ENCODE results near the gene CCL22. TPM values are rescaled to one million over a fixed set of nuclear protein-coding genes. Genes with fewer than 3 reads are reported as not detected.

CCL22 gene, protein sequence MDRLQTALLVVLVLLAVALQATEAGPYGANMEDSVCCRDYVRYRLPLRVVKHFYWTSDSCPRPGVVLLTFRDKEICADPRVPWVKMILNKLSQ
- total RNA-seq (1.3 TPM), polyA plus RNA-seq (ENCODE audit: insufficient read depth, low read depth, low replicate concordance) (not detected)
- long read RNA-seq, donor 1, result 0 reads
- long read RNA-seq, donor 2, result 0 reads
- long read RNA-seq, donor 3, result 0 reads
- long read RNA-seq, donor 4, result 0 reads
- long read RNA-seq, donor 5, result 0 reads
- long read RNA-seq, donor 6, result 0 reads
- long read RNA-seq, donor 7, result 0 reads
- long read RNA-seq, donor 8, result 0 reads
- long read RNA-seq, donor 9, result 0 reads
- long read RNA-seq, donor 10, result 0 reads

DNA sequence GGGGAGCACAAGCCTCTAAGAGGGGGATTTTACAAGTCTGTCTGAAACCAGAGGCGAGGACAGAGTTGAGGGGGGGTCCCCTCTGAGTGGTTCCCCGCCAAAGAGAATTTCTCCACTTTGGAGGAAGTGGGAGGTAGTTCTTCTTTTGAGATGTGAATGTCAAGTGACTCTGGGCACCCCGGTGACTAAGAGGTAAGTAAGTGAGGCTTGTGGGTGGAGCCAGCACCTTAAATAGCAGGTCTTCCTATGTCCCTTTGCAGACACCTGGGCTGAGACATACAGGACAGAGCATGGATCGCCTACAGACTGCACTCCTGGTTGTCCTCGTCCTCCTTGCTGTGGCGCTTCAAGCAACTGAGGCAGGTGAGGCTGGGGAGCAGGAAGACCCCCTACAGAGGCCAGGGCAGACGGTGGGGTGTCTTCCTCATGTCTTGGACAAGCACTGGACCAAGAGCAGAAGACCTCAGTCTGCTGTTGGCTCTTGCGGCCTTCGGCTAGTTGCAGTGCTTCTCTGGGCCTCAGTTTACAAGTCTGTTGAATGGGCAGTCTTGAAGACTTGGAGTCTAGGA is at the start of gene CCL22:
Gene CCL22, plus strand, starts transcription at position 257 of the 569 bp plus-strand sequence. Its CDS starts 34 bp downstream, at position 291.
- Histone ChIP-seq H3K27me3 (ENCODE audit: control insufficient read depth, insufficient read depth, low read length) (no peaks in the 10 kb centered on the region), H3K4me3 (ENCODE audit: low read length in 3 of 3) (no peak within 1 kb of the TSS), H3K9ac (ENCODE audit: low read length in 3 of 3) (no peak within 1 kb of the TSS), H3K27ac (ENCODE audit: low read depth in 2 of 2, low read length in 2 of 2) (no peak within 1 kb of the TSS), H3K4me1 (ENCODE audit: control insufficient read depth in 2 of 3, insufficient read depth in 2 of 3, low read depth in 1 of 3, low read length in 3 of 3) (peaks cover 0 to 5% (median 2%) of the 10 kb centered on the region in 3 donors), H3K36me3 (ENCODE audit: control insufficient read depth in 2 of 3, insufficient read depth in 3 of 3, low read length in 3 of 3) (no peaks in the 10 kb centered on the region), H3K9me3 (ENCODE audit: control insufficient read depth in 2 of 3, insufficient read depth in 1 of 3, low read length in 3 of 3) (no peaks in the 10 kb centered on the region)
- no peak for FAIRE-seq
- TF ChIP-seq, protein P1, sequence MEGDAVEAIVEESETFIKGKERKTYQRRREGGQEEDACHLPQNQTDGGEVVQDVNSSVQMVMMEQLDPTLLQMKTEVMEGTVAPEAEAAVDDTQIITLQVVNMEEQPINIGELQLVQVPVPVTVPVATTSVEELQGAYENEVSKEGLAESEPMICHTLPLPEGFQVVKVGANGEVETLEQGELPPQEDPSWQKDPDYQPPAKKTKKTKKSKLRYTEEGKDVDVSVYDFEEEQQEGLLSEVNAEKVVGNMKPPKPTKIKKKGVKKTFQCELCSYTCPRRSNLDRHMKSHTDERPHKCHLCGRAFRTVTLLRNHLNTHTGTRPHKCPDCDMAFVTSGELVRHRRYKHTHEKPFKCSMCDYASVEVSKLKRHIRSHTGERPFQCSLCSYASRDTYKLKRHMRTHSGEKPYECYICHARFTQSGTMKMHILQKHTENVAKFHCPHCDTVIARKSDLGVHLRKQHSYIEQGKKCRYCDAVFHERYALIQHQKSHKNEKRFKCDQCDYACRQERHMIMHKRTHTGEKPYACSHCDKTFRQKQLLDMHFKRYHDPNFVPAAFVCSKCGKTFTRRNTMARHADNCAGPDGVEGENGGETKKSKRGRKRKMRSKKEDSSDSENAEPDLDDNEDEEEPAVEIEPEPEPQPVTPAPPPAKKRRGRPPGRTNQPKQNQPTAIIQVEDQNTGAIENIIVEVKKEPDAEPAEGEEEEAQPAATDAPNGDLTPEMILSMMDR (IDR thresholded peaks at IDR 0.05; ENCODE audit: borderline replicate concordance, extremely low read depth, insufficient read depth), result no peak
- intact Hi-C loops (cut with DNase I), result no loop called here
- DNase-seq, result peak in 2 of 5 donors; percentile 18 to 44

DNA sequence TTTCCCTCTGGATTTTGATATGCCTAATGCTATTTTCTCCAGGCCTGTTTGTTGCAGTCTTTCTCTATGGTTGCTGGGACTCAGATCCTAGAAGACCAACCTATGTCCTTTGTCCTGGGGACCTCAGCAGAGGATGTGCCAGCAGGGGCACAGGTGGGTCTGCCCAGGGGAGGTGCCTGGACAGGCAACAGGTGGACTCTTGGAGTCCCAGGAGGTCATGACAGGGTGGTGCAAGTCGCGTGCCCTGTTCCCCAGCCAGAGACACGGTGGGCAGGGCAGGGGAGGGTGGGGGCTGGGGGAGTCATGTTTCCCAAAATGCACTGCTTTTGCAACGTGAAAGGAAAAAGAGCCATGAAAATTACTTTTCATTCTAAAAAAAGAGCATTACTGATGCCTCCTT is 47.8 kb upstream of the CCL22 start:
- no peaks in the 10 kb centered on the region for H3K27me3 ChIP-seq (ENCODE audit: control insufficient read depth, insufficient read depth, low read length)
- DNase-seq (no peak), FAIRE-seq (no peak)
- H3K9ac ChIP-seq (ENCODE audit: low read length in 3 of 3), result no peak overlapping the region
- H3K27ac ChIP-seq (ENCODE audit: low read depth in 2 of 2, low read length in 2 of 2), result peak overlapping the region in 1 of 2 donors; percentile 15
- H3K36me3 ChIP-seq (ENCODE audit: control insufficient read depth in 2 of 3, insufficient read depth in 3 of 3, low read length in 3 of 3), result no peaks in the 10 kb centered on the region
- intact Hi-C loops (cut with DNase I), result no loop called here
- no peak overlapping the region for H3K4me3 ChIP-seq (ENCODE audit: low read length in 3 of 3)
- H3K9me3 ChIP-seq (ENCODE audit: control insufficient read depth in 2 of 3, insufficient read depth in 1 of 3, low read length in 3 of 3), result no peaks in the 10 kb centered on the region
- TF ChIP-seq, protein P1 (IDR thresholded peaks at IDR 0.05; ENCODE audit: borderline replicate concordance, extremely low read depth, insufficient read depth), result no peak
- H3K4me1 ChIP-seq (ENCODE audit: control insufficient read depth in 2 of 3, insufficient read depth in 2 of 3, low read depth in 1 of 3, low read length in 3 of 3), result peaks cover 0 to 3% (median 0%) of the 10 kb centered on the region in 3 donors

DNA sequence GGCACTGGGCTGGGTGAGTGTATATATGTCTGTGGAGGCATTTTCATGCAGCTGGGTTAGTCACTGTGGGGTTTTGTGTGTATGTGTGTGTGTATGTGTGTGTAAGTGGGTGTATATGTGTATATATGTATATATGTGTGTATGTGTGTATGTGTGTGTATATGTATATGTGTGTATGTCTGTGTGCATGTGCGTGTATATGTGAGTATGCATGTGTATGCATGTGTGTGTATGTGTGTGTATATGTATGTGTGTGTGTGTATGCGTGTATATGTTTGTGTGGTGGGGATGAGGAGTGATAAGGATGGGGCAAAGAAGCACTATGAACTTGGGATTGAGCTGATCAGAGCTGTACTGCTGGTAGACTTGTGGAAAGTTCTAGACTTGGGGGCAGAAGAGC is 45.1 kb upstream of the CCL22 start:
- Histone ChIP-seq H3K27me3 (ENCODE audit: control insufficient read depth, insufficient read depth, low read length) (no peaks in the 10 kb centered on the region), H3K4me1 (ENCODE audit: control insufficient read depth in 2 of 3, insufficient read depth in 2 of 3, low read depth in 1 of 3, low read length in 3 of 3) (peaks cover 0 to 8% (median 5%) of the 10 kb centered on the region in 3 donors), H3K36me3 (ENCODE audit: control insufficient read depth in 2 of 3, insufficient read depth in 3 of 3, low read length in 3 of 3) (no peaks in the 10 kb centered on the region), H3K9ac (ENCODE audit: low read length in 3 of 3) (no peak overlapping the region), H3K9me3 (ENCODE audit: control insufficient read depth in 2 of 3, insufficient read depth in 1 of 3, low read length in 3 of 3) (no peaks in the 10 kb centered on the region), H3K27ac (ENCODE audit: low read depth in 2 of 2, low read length in 2 of 2) (no peak overlapping the region), H3K4me3 (ENCODE audit: low read length in 3 of 3) (no peak overlapping the region)
- DNase-seq (no peak), FAIRE-seq (no peak)
- intact Hi-C loops (cut with DNase I), result no loop called here
- TF ChIP-seq, protein P1 (IDR thresholded peaks at IDR 0.05; ENCODE audit: borderline replicate concordance, extremely low read depth, insufficient read depth), result no peak
